RWPE2 (cell line): Measurements from ENCODE around the gene CFAP57.

Experiments
- ATAC-seq: fragments of 200-7000 bp; cut with Tn5 transposase; 3 replicates; pipeline ENCODE4 v1.9.1; 2021; ENCODE audit warnings: low read depth
- DNase-seq: peaks from one replicate; pipeline ENCODE4 v3.0.0-alpha.2; 2020; ENCODE audit warnings: low spot score
- H3K27ac ChIP-seq: fragments of 450-650 bp; 2 replicates; pipeline ENCODE4 v1.5.1; 2017; ENCODE audit warnings: mild to moderate bottlenecking; ENCODE audit not compliant: poor library complexity, severe bottlenecking
- H3K27me3 ChIP-seq: fragments of 250-450 bp; sonication (Bioruptor Pico); 2 replicates; pipeline ENCODE4 v1.5.1; 2021; ENCODE audit warnings: mild to moderate bottlenecking, moderate library complexity; ENCODE audit not compliant: insufficient read depth, poor library complexity, severe bottlenecking
- H3K36me3 ChIP-seq: fragments of 250-450 bp; sonication (Bioruptor Pico); 2 replicates; pipeline ENCODE4 v1.5.1; 2020; ENCODE audit warnings: low read depth, mild to moderate bottlenecking, moderate library complexity
- H3K4me1 ChIP-seq: fragments of 250-450 bp; sonication (Bioruptor Pico); 2 replicates; pipeline ENCODE4 v1.5.1; 2021; ENCODE audit warnings: mild to moderate bottlenecking, moderate library complexity; ENCODE audit not compliant: insufficient read depth, poor library complexity, severe bottlenecking
- H3K4me3 ChIP-seq: fragments of 250-450 bp; sonication (Bioruptor Pico); 2 replicates; pipeline ENCODE4 v1.5.1; 2021; ENCODE audit warnings: mild to moderate bottlenecking, moderate library complexity; ENCODE audit not compliant: severe bottlenecking
- H3K9me3 ChIP-seq: fragments of 250-450 bp; sonication (Bioruptor Pico); 2 replicates; pipeline ENCODE4 v1.5.1; 2021; ENCODE audit warnings: mild to moderate bottlenecking, moderate library complexity; ENCODE audit not compliant: severe bottlenecking
- TF ChIP-seq, protein P1 (sequence below): fragments of 450-650 bp; IDR thresholded peaks from one replicate; pipeline ENCODE4 v1.5.1; 2017; ENCODE audit warnings: mild to moderate bottlenecking, moderate library complexity; ENCODE audit not compliant: poor library complexity, severe bottlenecking

CFAP57 gene

DNA sequence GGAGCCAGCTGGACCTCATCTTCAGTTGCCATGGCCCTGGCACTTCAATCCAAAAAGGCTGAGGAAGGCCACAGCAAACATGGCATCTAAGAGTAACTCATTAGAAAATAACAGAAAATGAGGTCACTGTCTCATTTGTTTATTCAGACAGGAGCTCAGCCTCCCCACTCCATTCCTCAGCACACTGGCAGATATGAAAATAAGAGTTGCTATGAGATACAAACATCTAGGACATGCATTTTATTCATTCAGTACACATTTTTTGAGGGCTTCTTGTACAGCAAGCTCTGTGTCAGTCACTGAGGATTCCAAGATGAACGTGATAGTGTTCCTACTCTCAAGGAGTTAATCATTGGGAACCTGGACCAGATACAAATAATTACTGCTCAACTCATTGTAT is 65.0 kb downstream of the CFAP57 start:
- ATAC-seq (no peak), DNase-seq (no peak)
- H3K9me3 ChIP-seq = no peaks in the 10 kb centered on the region
- peaks cover 5% of the 10 kb centered on the region for H3K4me1 ChIP-seq
- no peaks in the 10 kb centered on the region for H3K27me3 ChIP-seq
- H3K36me3 ChIP-seq = no peaks in the 10 kb centered on the region
- TF ChIP-seq, protein P1, sequence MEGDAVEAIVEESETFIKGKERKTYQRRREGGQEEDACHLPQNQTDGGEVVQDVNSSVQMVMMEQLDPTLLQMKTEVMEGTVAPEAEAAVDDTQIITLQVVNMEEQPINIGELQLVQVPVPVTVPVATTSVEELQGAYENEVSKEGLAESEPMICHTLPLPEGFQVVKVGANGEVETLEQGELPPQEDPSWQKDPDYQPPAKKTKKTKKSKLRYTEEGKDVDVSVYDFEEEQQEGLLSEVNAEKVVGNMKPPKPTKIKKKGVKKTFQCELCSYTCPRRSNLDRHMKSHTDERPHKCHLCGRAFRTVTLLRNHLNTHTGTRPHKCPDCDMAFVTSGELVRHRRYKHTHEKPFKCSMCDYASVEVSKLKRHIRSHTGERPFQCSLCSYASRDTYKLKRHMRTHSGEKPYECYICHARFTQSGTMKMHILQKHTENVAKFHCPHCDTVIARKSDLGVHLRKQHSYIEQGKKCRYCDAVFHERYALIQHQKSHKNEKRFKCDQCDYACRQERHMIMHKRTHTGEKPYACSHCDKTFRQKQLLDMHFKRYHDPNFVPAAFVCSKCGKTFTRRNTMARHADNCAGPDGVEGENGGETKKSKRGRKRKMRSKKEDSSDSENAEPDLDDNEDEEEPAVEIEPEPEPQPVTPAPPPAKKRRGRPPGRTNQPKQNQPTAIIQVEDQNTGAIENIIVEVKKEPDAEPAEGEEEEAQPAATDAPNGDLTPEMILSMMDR = no peak
- H3K27ac ChIP-seq = no peak overlapping the region
- H3K4me3 ChIP-seq = no peak overlapping the region

DNA sequence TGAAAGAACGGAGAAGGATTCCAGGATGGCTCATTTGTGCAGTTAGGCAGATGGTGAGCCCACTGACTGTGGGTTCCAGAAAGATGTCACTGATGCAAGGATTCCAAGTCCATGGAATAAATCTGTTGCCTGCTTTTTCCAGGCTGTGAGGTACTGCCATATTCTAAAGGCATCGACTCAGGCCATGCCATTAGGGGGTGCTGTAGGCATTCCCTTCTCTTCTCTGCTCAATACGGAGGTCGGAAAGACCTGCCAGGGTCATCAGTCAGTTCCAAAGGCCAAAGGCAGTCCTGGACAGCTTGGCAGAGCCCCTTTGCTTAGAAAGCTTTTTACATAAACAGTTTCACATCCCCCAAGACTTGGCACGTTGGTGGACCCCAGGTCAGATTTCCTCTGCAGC is 66.0 kb downstream of the CFAP57 start:
- Histone ChIP-seq H3K36me3 (no peaks in the 10 kb centered on the region), H3K27me3 (no peaks in the 10 kb centered on the region), H3K4me3 (no peak overlapping the region), H3K27ac (no peak overlapping the region), H3K9me3 (no peaks in the 10 kb centered on the region), H3K4me1 (no peaks in the 10 kb centered on the region)
- DNase-seq (no peak), ATAC-seq (peak; percentile 59)
- TF ChIP-seq, protein P1 = peak; percentile 46

DNA sequence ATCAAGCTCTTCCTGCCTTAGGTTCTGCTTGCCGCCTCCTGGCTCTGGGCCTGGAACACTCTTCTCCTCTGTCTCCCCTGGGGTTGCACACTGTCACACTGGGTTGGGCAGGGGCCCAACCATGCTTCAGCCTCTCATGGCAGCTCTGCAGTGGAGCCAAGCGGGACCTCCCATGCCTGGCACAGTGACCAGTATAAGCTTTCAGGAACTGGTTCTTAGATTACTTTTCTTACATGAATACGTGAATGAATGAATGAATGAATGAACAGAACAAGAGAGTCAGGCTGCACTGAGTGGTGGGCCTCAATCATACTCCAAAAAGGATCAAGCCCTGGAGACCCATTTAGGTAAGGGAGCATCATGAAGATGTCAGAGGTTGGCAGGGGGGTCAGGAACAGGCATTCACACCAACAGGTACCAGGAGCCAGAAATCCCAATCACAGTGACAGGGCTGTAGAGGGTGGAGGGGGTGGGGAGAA is 66.9 kb downstream of the CFAP57 start:
- Histone ChIP-seq H3K4me1 (no peaks in the 10 kb centered on the region), H3K9me3 (no peaks in the 10 kb centered on the region), H3K36me3 (no peaks in the 10 kb centered on the region), H3K4me3 (no peak overlapping the region), H3K27me3 (no peaks in the 10 kb centered on the region), H3K27ac (no peak overlapping the region)
- DNase-seq (no peak), ATAC-seq (no peak)
- TF ChIP-seq, protein P1 = no peak

DNA sequence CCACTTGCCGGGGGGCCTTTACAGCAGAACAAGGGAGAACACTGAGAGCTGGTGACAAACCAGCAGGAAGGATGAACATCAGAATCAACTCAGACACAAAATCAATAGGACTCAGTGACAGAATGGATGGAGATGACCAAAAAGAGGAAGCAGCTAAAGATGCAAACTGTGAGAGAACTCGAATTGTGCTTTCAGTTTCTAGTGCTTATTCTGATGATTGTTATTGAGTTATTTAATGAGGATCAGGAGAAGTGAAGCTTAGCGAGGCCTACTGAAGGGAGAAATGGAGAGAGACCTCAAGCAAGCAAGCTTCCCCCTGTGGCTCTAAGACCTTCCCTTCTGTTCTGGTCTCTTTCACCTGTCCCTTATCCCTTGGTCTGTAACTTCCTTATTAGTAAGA is 67.4 kb downstream of the CFAP57 start:
- H3K36me3 ChIP-seq = no peaks in the 10 kb centered on the region
- H3K4me3 ChIP-seq = no peak overlapping the region
- TF ChIP-seq, protein P1 = no peak
- no peak for DNase-seq
- no peak for ATAC-seq
- H3K4me1 ChIP-seq = no peaks in the 10 kb centered on the region
- no peaks in the 10 kb centered on the region for H3K27me3 ChIP-seq
- H3K27ac ChIP-seq = no peak overlapping the region
- H3K9me3 ChIP-seq = no peaks in the 10 kb centered on the region

DNA sequence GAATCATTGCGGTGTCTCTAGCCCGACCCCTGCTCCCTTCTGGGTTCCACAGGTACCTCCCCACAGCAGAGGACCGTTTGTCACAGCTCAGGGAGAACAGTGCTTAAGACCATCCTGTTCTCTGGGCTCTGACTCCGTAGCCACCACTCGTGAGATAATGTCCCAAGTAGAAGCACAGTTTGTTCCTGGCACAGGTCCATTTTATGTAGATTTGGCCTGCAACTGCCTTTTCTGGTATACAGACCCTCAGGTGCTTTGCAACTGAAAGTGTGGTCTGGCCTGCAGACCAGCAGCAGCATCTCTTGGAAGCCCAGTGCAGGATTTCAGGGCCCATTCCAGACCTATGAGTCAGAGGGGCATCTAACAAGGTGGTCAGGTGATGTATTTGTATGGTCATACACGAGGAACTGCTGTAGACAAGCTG is 69.3 kb downstream of the CFAP57 start:
- Histone ChIP-seq H3K27me3 (no peaks in the 10 kb centered on the region), H3K27ac (peak overlapping the region; percentile 5), H3K4me1 (no peaks in the 10 kb centered on the region), H3K4me3 (no peak overlapping the region), H3K9me3 (no peaks in the 10 kb centered on the region), H3K36me3 (no peaks in the 10 kb centered on the region)
- no peak for DNase-seq
- TF ChIP-seq, protein P1 = no peak
- ATAC-seq = peak; percentile 91
